Subcutaneous abdominal adipose tissue (tissue), 5 donors: ENCODE measurements around the gene NECTIN2.
A peak's percentile ranks its signal among the peaks of the same experiment; 100 is the strongest.
"Not testable (repeated sequence)": the region's sequence is repeated elsewhere in the genome, so short reads cannot be mapped to it uniquely, and the experiment has no call there.

ENCODE experiments used
- H3K27ac ChIP-seq: one replicate; pipeline ENCODE4 v1.7.0; 2013; ENCODE audit warnings: low read depth, mild to moderate bottlenecking, inconsistent platforms, low read length, moderate library complexity
- H3K27me3 ChIP-seq, 5 donors: one replicate each; pipeline ENCODE4 v1.7.0; 2013; ENCODE audit warnings: low read length in 5 of 5, inconsistent platforms in 1 of 5; ENCODE audit not compliant: control insufficient read depth in 5 of 5, insufficient read depth in 4 of 5
- H3K36me3 ChIP-seq, 5 donors: one replicate each; pipeline ENCODE4 v1.7.0; 2013; ENCODE audit warnings: low read length in 5 of 5; ENCODE audit not compliant: control insufficient read depth in 5 of 5, insufficient read depth in 5 of 5
- H3K4me1 ChIP-seq, 5 donors: one replicate each; pipeline ENCODE4 v1.7.0; 2013; ENCODE audit warnings: low read length in 5 of 5, mild to moderate bottlenecking in 3 of 5, moderate library complexity in 1 of 5; ENCODE audit not compliant: control insufficient read depth in 5 of 5, insufficient read depth in 5 of 5
- H3K4me3 ChIP-seq, 5 donors: one replicate each; pipeline ENCODE4 v1.7.0; 2013; ENCODE audit warnings: low read length in 5 of 5, low read depth in 1 of 5
- H3K9ac ChIP-seq, 5 donors: one replicate each; pipeline ENCODE4 v1.7.0; 2013; ENCODE audit warnings: low read length in 5 of 5, mild to moderate bottlenecking in 4 of 5, moderate library complexity in 3 of 5
- H3K9me3 ChIP-seq, 5 donors: one replicate each; pipeline ENCODE4 v1.7.0; 2013; ENCODE audit warnings: low read length in 5 of 5; ENCODE audit not compliant: control insufficient read depth in 5 of 5
- donor health status: healthy.
- donor health status: healthy.
- donor health status: healthy.
- donor health status: healthy.
- donor health status: healthy.

The NECTIN2 gene

GRCh38 chr19:44848812-44849447, 2.8 kb downstream of the NECTIN2 start:
- H3K4me3 ChIP-seq, result peak overlapping the region in 3 of 5 donors; percentile 70 to 85 (median 78)
- peaks cover 0 to 7% (median 0%) of the 10 kb centered on the region in 5 donors for H3K36me3 ChIP-seq
- H3K9ac ChIP-seq, result peak overlapping the region; percentile 35 to 98 (median 87)
- peaks cover 9 to 69% (median 51%) of the 10 kb centered on the region in 5 donors for H3K4me1 ChIP-seq
- H3K27me3 ChIP-seq, result no peaks in the 10 kb centered on the region
- peak overlapping the region; percentile 92 for H3K27ac ChIP-seq
- H3K9me3 ChIP-seq, result no peaks in the 10 kb centered on the region

DNA sequence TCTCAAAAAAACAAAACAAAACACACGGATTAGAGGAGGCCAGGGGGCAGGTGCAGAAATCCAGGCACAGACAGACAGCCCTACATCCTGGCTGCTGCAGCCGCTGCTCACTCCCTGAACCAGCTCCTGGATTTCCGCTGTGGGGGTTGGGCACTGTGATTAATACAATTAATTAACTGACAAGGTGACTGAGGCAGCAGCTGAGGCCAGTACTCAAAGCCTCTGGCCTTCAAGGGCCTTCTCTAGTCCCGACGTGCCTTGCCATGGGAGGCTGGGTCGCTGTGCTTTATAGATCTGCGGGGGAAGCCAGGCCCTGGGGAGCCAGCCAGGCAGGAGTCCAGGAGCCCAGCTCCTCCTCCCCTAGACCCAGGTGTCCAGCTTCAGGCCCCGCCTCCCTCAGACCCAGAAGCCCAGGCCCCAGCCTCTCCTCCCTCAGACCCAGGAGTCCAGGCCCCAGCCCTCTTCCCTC, 4.6 kb downstream of the NECTIN2 start:
- H3K4me3 ChIP-seq, result no peak overlapping the region
- H3K9ac ChIP-seq, result no peak overlapping the region
- H3K4me1 ChIP-seq, result peaks cover 6 to 55% (median 40%) of the 10 kb centered on the region in 5 donors
- H3K9me3 ChIP-seq, result no peaks in the 10 kb centered on the region
- no peaks in the 10 kb centered on the region for H3K27me3 ChIP-seq
- peaks cover 0 to 8% (median 0%) of the 10 kb centered on the region in 5 donors for H3K36me3 ChIP-seq
- peak overlapping the region; percentile 30 for H3K27ac ChIP-seq

DNA sequence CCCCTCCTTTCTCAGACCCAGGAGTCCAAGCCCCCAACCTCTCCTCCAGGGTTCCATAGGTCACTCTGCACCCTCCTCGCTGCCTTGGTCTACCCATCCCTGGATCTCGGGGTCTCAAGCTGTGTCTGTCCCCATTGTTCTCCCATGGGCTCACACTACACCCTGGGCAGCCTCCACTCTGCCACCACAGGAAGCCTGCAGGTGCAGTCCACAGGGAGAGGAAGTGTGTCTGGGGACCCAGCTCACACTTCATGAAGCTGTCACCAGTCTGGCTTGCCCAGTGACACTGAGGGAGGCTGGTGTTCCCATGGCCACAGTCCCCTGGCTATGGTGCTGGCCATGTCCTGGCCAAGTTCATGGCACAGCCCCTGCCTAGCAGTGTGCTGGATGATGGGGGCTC, 5.3 kb downstream of the NECTIN2 start:
- no peaks in the 10 kb centered on the region for H3K27me3 ChIP-seq
- H3K4me3 ChIP-seq, result no peak overlapping the region
- no peaks in the 10 kb centered on the region for H3K9me3 ChIP-seq
- H3K27ac ChIP-seq, result no peak overlapping the region
- H3K9ac ChIP-seq, result no peak overlapping the region
- peaks cover 4 to 62% (median 42%) of the 10 kb centered on the region in 5 donors for H3K4me1 ChIP-seq
- peaks cover 0 to 10% (median 0%) of the 10 kb centered on the region in 5 donors for H3K36me3 ChIP-seq

GRCh38 chr19:44855606-44856005, 9.5 kb downstream of the NECTIN2 start:
- H3K27me3 ChIP-seq, result no peaks in the 10 kb centered on the region
- H3K4me3 ChIP-seq, result no peak overlapping the region
- no peaks in the 10 kb centered on the region for H3K9me3 ChIP-seq
- no peak overlapping the region for H3K9ac ChIP-seq
- peaks cover 0 to 11% (median 3%) of the 10 kb centered on the region in 5 donors for H3K36me3 ChIP-seq
- peaks cover 0 to 47% (median 14%) of the 10 kb centered on the region in 5 donors for H3K4me1 ChIP-seq
- H3K27ac ChIP-seq, result peak overlapping the region; percentile 17

GRCh38 chr19:44856421-44857083, 10.5 kb downstream of the NECTIN2 start:
- Histone ChIP-seq H3K36me3 (peaks cover 0 to 9% (median 3%) of the 10 kb centered on the region in 5 donors), H3K9ac (peak overlapping the region in 1 of 5 donors; percentile 8), H3K27ac (peak overlapping the region; percentile 17), H3K4me1 (peaks cover 0 to 41% (median 11%) of the 10 kb centered on the region in 5 donors), H3K4me3 (no peak overlapping the region), H3K27me3 (no peaks in the 10 kb centered on the region), H3K9me3 (no peaks in the 10 kb centered on the region)

GRCh38 chr19:44857837-44858236, 11.7 kb downstream of the NECTIN2 start:
- Histone ChIP-seq H3K27ac (no peak overlapping the region), H3K36me3 (peaks cover 0 to 7% (median 3%) of the 10 kb centered on the region in 5 donors), H3K4me1 (peaks cover 0 to 38% (median 11%) of the 10 kb centered on the region in 5 donors), H3K27me3 (no peaks in the 10 kb centered on the region), H3K9me3 (no peaks in the 10 kb centered on the region), H3K9ac (no peak overlapping the region), H3K4me3 (no peak overlapping the region)

DNA sequence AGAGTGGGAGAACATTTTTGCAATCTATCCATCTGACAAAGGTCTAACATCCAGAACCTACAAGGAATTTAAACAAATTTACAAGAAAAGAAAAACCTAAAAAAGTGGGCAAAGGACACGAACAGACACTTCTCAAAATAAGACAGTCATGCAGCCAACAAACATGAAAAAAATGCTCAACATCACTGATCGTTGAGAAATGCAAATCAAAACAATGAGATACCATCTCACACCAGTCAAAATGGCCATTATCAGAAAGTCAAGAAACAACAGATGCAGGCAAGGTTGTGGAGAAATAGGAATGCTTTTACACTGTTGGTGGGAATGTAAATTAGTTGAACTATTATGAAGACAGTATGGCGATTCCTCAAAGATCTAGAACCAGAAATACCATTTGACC, 15.5 kb downstream of the NECTIN2 start:
- not testable (repeated sequence) for H3K9me3 ChIP-seq, H3K27ac ChIP-seq, H3K9ac ChIP-seq, H3K27me3 ChIP-seq, H3K4me3 ChIP-seq
- Histone ChIP-seq H3K36me3 (peaks cover 0 to 18% (median 12%) of the 10 kb centered on the region in 5 donors), H3K4me1 (peaks cover 0 to 34% (median 6%) of the 10 kb centered on the region in 5 donors)

DNA sequence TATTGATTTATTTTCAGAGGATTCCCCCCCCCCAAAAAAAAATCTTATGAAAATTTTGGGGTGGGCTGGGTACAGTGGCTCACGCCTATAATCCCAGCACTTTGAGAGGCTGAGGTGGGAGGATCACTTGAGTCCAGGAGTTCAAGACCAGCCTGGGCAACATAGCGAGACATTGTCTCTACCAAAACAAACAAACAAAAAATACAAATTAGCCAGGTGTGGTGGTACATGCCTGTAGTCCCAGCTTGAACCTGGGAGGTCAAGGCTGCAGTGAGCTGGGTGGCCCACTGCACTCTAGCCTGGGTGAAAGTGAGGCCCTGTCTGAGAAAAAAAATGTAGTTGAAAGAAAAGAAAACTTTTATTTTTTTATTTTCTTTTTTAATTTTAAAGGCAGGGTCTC, 17.9 kb downstream of the NECTIN2 start:
- H3K9ac ChIP-seq, result no peak overlapping the region
- H3K4me1 ChIP-seq, result peaks cover 0 to 32% (median 0%) of the 10 kb centered on the region in 5 donors
- H3K27ac ChIP-seq, result no peak overlapping the region
- H3K9me3 ChIP-seq, result no peaks in the 10 kb centered on the region
- no peaks in the 10 kb centered on the region for H3K27me3 ChIP-seq
- H3K36me3 ChIP-seq, result peaks cover 0 to 26% (median 17%) of the 10 kb centered on the region in 5 donors
- H3K4me3 ChIP-seq, result no peak overlapping the region

DNA sequence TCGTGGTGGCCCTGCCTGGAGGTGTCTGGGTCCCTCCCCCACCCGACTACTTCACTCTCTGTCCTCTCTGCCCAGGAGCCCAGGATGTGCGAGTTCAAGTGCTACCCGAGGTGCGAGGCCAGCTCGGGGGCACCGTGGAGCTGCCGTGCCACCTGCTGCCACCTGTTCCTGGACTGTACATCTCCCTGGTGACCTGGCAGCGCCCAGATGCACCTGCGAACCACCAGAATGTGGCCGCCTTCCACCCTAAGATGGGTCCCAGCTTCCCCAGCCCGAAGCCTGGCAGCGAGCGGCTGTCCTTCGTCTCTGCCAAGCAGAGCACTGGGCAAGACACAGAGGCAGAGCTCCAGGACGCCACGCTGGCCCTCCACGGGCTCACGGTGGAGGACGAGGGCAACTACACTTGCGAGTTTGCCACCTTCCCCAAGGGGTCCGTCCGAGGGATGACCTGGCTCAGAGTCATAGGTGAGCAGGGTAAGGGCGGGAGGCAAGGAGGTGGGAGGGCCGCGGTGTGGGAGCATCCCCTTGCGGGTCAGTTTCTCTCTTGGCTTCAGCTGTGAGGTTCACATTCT, 19.2 kb downstream of the NECTIN2 start:
- peaks cover 0 to 26% (median 14%) of the 10 kb centered on the region in 5 donors for H3K36me3 ChIP-seq
- H3K9me3 ChIP-seq, result no peaks in the 10 kb centered on the region
- no peaks in the 10 kb centered on the region for H3K27me3 ChIP-seq
- no peak overlapping the region for H3K4me3 ChIP-seq
- peak overlapping the region; percentile 44 for H3K27ac ChIP-seq
- H3K9ac ChIP-seq, result no peak overlapping the region
- peaks cover 2 to 34% (median 8%) of the 10 kb centered on the region in 5 donors for H3K4me1 ChIP-seq

- Histone ChIP-seq H3K9ac (no peak overlapping the region), H3K27me3 (no peaks in the 10 kb centered on the region), H3K4me1 (peaks cover 2 to 39% (median 10%) of the 10 kb centered on the region in 5 donors), H3K36me3 (peaks cover 0 to 29% (median 18%) of the 10 kb centered on the region in 5 donors), H3K9me3 (no peaks in the 10 kb centered on the region), H3K27ac (peak overlapping the region; percentile 44), H3K4me3 (no peak overlapping the region)
These were observed 20.6 kb downstream of the NECTIN2 start for GRCh38 chr19:44866664-44867063.
